Glutamatergic neuron (in vitro differentiated cells): ENCODE measurements around the gene MEGF11. TPM values are rescaled to one million over a fixed set of nuclear protein-coding genes. Genes with fewer than 3 reads are reported as not detected.

Source experiments
- DNase-seq: peaks from one replicate; pipeline ENCODE4 v3.0.0; 2022
- H3K27ac Mint-ChIP-seq: one replicate; pipeline ENCODE4 v1.8.0; 2020; ENCODE audit warnings: mild to moderate bottlenecking, mixed read lengths, inconsistent platforms; ENCODE audit not compliant: unreplicated experiment
- H3K27me3 Mint-ChIP-seq: one replicate; pipeline ENCODE4 v1.8.0; 2020; ENCODE audit warnings: mild to moderate bottlenecking, moderate library complexity, mixed read lengths, inconsistent platforms; ENCODE audit not compliant: unreplicated experiment
- H3K36me3 Mint-ChIP-seq: one replicate; pipeline ENCODE4 v1.8.0; 2020; ENCODE audit warnings: mild to moderate bottlenecking, mixed read lengths, inconsistent platforms; ENCODE audit not compliant: unreplicated experiment
- H3K4me1 Mint-ChIP-seq: one replicate; pipeline ENCODE4 v1.8.0; 2020; ENCODE audit warnings: mild to moderate bottlenecking, low read depth, mixed read lengths, inconsistent platforms; ENCODE audit not compliant: unreplicated experiment
- H3K4me3 Mint-ChIP-seq: one replicate; pipeline ENCODE4 v1.8.0; 2020; ENCODE audit warnings: mild to moderate bottlenecking, mixed read lengths, inconsistent platforms; ENCODE audit not compliant: unreplicated experiment
- H3K9me3 Mint-ChIP-seq: one replicate; pipeline ENCODE4 v1.8.0; 2020; ENCODE audit warnings: mild to moderate bottlenecking, moderate library complexity, mixed read lengths, inconsistent platforms; ENCODE audit not compliant: unreplicated experiment
- CTCF ChIP-seq: fragments of 200-600 bp; sonication (generic); IDR thresholded peaks from one replicate; pipeline ENCODE4 v1.5.0; 2021; ENCODE audit not compliant: partially characterized antibody, unreplicated experiment
- total RNA-seq: library from RNA; stranded (reverse); fragmentation: NEBNext Ultra II Directional; extraction: Animal tissue kit (Norgen Biotek cat#: 25700); gene quantifications from one replicate; pipeline ENCODE4 v1.2.1, GENCODE V29; 2021; ENCODE audit not compliant: unreplicated experiment

Gene MEGF11
- total RNA-seq, 1 donor from 2014 or later: 2.6 TPM

- no peak overlapping the region for H3K4me3 Mint-ChIP-seq
- H3K4me1 Mint-ChIP-seq: no peaks in the 10 kb centered on the region
- H3K27me3 Mint-ChIP-seq: peaks cover 5% of the 10 kb centered on the region
These were observed 296.7 kb downstream of the MEGF11 start for GRCh38 chr15:65956899-65957298.

GRCh38 chr15:65956307-65956706 is 297.2 kb downstream of the MEGF11 start:
- Mint-ChIP-seq H3K4me3 (no peak overlapping the region), H3K27me3 (peaks cover 5% of the 10 kb centered on the region), H3K4me1 (no peaks in the 10 kb centered on the region), H3K36me3 (no peaks in the 10 kb centered on the region), H3K9me3 (no peaks in the 10 kb centered on the region), H3K27ac (no peak overlapping the region)
- no peak for DNase-seq
- TF ChIP-seq CTCF: no peak

More at GRCh38 chr15:65956899-65957298, 296.7 kb downstream of the MEGF11 start:
- no peak for DNase-seq
- H3K27ac Mint-ChIP-seq: no peak overlapping the region
- no peaks in the 10 kb centered on the region for H3K36me3 Mint-ChIP-seq
- no peaks in the 10 kb centered on the region for H3K9me3 Mint-ChIP-seq
- TF ChIP-seq CTCF: no peak

GRCh38 chr15:65954289-65954741 is 299.2 kb downstream of the MEGF11 start:
- H3K27me3 Mint-ChIP-seq: peaks cover 5% of the 10 kb centered on the region
- DNase-seq: no peak
- H3K9me3 Mint-ChIP-seq: no peaks in the 10 kb centered on the region
- no peaks in the 10 kb centered on the region for H3K36me3 Mint-ChIP-seq
- no peak overlapping the region for H3K27ac Mint-ChIP-seq
- H3K4me1 Mint-ChIP-seq: peaks cover 2% of the 10 kb centered on the region
- TF ChIP-seq CTCF: no peak
- H3K4me3 Mint-ChIP-seq: no peak overlapping the region

- no peak for TF ChIP-seq CTCF
- Mint-ChIP-seq H3K4me1 (peaks cover 6% of the 10 kb centered on the region), H3K27me3 (peaks cover 3% of the 10 kb centered on the region), H3K36me3 (no peaks in the 10 kb centered on the region), H3K27ac (no peak overlapping the region), H3K4me3 (no peak overlapping the region), H3K9me3 (no peaks in the 10 kb centered on the region)
- DNase-seq: no peak
These were observed 299.9 kb downstream of the MEGF11 start for GRCh38 chr15:65953622-65954021.

GRCh38 chr15:65952391-65953053 is 301.0 kb downstream of the MEGF11 start:
- Mint-ChIP-seq H3K36me3 (no peaks in the 10 kb centered on the region), H3K4me3 (no peak overlapping the region), H3K9me3 (no peaks in the 10 kb centered on the region), H3K4me1 (peaks cover 16% of the 10 kb centered on the region), H3K27me3 (peaks cover 3% of the 10 kb centered on the region), H3K27ac (no peak overlapping the region)
- DNase-seq: no peak
- no peak for TF ChIP-seq CTCF
